ENCODE results near the gene PGAM5.

Gene PGAM5

DNA sequence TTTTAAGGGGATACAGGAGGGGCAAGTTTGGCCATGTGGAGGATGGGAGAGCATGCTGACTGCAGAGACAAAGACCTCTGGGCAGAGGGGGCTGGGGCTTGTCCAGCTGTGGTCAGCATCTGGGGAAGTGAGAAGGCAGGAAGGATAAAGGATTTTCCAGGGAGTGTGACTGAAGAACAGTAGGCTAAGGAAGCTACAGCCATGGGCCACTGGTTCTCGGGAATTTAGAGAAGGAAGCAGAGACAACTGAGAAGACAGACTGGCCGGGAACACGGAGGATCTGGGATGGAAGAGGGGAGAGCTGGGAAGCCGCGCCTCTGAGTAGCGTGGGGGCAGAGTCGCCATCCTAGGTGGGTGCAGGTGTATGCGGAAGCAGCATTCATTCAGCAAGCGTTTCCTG lies 7.0 kb upstream of the PGAM5 start:
- no peak overlapping the region for H3K4me3 ChIP-seq (ENCODE audit: low read length)
- TF ChIP-seq, protein P1, sequence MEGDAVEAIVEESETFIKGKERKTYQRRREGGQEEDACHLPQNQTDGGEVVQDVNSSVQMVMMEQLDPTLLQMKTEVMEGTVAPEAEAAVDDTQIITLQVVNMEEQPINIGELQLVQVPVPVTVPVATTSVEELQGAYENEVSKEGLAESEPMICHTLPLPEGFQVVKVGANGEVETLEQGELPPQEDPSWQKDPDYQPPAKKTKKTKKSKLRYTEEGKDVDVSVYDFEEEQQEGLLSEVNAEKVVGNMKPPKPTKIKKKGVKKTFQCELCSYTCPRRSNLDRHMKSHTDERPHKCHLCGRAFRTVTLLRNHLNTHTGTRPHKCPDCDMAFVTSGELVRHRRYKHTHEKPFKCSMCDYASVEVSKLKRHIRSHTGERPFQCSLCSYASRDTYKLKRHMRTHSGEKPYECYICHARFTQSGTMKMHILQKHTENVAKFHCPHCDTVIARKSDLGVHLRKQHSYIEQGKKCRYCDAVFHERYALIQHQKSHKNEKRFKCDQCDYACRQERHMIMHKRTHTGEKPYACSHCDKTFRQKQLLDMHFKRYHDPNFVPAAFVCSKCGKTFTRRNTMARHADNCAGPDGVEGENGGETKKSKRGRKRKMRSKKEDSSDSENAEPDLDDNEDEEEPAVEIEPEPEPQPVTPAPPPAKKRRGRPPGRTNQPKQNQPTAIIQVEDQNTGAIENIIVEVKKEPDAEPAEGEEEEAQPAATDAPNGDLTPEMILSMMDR (conservative IDR thresholded peaks at IDR 0.05; ENCODE audit: low read depth, low read length) = no peak
- DNase-seq (ENCODE audit: low read depth) = no peak

DNA sequence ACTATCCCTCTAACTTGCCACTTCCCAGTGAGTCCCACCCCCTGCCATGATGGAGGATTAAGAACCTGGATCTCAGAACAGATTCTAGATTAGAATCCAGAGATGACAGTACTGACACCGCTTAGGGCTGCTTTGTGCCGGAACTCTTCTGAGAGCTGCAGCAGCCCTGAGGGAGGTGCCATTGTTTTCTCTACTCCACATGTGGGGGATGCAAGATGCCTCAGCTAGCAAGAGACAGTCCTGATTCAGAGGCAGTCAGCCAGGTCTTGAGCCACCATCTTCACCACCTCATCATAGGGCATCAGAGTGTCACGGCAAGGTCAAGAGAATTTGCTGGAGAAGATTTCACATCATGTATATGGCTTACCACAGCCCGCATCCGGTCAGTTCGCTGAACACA lies 3.4 kb upstream of the PGAM5 start:
- no peak overlapping the region for H3K4me3 ChIP-seq (ENCODE audit: low read length)
- DNase-seq (ENCODE audit: low read depth) = no peak
- TF ChIP-seq, protein P1 (conservative IDR thresholded peaks at IDR 0.05; ENCODE audit: low read depth, low read length) = no peak

DNA sequence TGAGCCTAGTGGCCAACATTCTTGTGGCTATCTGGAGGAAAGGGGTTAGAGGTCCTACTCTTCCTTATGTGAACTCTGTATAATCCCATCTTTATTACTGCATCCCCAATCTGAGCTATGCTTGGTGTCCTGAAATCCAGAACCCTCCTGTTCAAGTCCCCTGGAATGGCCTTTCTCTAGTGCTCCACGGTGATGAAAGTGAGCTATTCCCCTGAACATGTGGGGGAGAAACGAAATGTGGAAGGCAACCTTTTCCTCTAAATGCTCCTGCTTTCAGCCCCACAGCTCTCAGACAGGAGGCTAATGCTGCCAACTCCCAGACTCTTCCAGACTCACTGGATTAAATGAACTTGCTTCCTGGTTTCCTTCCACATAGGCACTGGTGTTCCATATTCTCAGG lies 2.5 kb upstream of the PGAM5 start:
- DNase-seq (ENCODE audit: low read depth) = no peak
- TF ChIP-seq, protein P1 (conservative IDR thresholded peaks at IDR 0.05; ENCODE audit: low read depth, low read length) = no peak
- no peak overlapping the region for H3K4me3 ChIP-seq (ENCODE audit: low read length)

DNA sequence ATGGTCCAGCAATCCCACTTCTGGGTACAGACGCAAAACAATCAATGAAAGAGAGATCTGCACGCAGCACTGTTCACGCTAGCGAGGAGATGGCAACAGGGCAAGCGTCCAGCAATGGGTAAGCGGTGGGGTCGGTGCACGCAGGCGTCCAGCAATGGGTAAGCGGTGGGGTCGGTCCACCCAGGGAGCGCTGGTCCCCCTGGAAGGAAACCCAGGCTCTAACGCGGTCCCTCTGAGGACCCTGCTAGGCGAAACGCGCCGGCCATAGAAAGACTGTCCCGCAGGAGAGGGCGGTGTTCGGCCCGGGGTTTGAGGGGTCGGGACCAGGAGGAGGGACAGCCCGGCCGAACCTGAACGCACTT lies 618 bp upstream of the PGAM5 start:
- TF ChIP-seq, protein P1 (conservative IDR thresholded peaks at IDR 0.05; ENCODE audit: low read depth, low read length) = no peak
- no peak for DNase-seq (ENCODE audit: low read depth)
- peak overlapping the region; percentile 82 for H3K4me3 ChIP-seq (ENCODE audit: low read length)

DNA sequence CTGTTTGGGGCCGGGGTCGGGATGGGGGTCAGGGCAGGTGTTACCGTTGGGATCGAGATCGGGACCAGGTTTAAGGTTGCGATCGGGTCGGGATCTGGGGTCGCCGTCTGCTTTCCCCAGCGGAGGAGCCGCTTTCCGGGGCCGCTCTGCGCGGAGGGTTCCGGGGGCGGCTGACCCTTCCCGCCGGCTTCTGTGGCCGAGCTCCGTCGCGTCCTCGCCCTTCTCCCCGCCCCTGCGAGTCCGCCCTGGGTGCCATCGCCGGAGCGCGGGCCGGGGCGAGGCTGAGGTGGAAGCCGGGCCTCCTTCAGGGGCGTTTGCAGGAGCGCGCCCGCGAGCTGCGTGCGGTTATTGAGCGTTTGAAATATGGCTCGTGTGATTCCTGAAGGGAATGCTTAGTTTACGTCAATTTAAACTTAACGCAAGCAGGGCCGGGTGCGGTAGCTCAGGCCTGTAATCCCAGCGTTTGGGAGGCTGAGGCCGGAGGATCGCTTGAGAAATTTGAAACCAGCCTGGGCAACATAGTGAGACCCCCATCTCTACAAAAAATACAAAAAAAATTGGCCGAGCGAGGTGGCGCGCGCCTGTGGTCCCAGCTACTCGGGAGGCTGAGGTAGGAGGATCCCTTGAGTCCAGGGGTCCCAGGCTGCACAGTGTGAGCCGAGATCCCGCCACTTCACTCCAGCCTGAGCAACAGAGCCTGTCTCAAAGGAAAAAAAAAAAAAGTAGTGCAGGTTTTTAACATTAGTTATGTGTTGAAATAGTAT lies 620 bp downstream of the PGAM5 start:
- H3K4me3 ChIP-seq (ENCODE audit: low read length) = peak overlapping the region; percentile 82
- DNase-seq (ENCODE audit: low read depth) = no peak
- TF ChIP-seq, protein P1 (conservative IDR thresholded peaks at IDR 0.05; ENCODE audit: low read depth, low read length) = no peak

DNA sequence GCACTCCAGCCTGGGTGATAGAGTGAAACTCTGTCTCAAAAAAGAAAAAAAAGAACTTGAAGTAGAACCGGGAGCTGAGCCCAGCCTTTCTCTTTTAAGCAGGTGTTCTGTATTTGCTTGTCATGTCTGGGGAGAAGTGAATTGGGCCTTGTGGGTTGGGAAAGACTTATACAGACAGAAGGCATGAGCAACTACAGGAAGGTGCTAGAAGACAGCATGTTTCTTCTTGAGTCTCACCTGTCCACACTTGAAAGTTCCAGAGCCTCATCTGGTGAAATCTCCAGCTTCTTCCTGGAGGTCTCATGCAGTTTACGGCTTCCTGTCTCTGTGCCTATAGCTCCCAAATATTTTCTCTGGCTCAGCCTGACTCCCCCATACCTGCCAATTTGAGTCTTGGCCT lies 2.5 kb downstream of the PGAM5 start:
- H3K4me3 ChIP-seq (ENCODE audit: low read length) = no peak overlapping the region
- TF ChIP-seq, protein P1 (conservative IDR thresholded peaks at IDR 0.05; ENCODE audit: low read depth, low read length) = no peak
- DNase-seq (ENCODE audit: low read depth) = no peak

DNA sequence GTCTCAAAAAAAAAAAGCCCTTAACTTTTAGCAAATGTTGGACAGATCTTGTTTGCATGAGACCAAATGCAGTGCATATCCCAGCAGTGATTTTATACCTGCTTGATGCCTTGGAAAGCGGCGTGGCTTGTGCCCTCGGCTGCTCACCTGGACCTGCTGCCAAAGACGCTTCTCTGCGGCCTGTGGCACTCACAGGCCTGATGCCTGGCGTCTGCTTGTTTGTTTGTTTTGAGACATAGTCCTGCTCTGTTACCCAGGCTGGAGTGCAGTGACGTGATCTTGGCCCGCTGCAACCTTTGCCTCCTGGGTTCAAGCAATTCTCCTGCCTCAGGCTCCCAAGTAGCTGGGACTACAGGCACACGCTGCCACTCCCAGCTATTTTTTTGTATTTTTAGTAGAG lies 5.2 kb downstream of the PGAM5 start:
- no peak overlapping the region for H3K4me3 ChIP-seq (ENCODE audit: low read length)
- no peak for DNase-seq (ENCODE audit: low read depth)
- TF ChIP-seq, protein P1 (conservative IDR thresholded peaks at IDR 0.05; ENCODE audit: low read depth, low read length) = no peak
